Prostate gland (tissue), 2 donors: ENCODE measurements around the gene SGCD.

Source experiments
- POLR2A ChIP-seq: fragments of 450-650 bp; IDR thresholded peaks from one replicate; pipeline ENCODE4 v1.6.1; 2016; ENCODE audit warnings: antibody characterized with exemption, mild to moderate bottlenecking
- POLR2AphosphoS5 ChIP-seq: sonication (generic); formaldehyde crosslinking; IDR thresholded peaks from one replicate; pipeline ENCODE4 v1.6.1; 2017; ENCODE audit warnings: antibody characterized with exemption
- TF ChIP-seq, protein P1 (sequence below), 4 experiments: fragments of 200-600 bp in 2 of 4; fragments of 450-650 bp in 2 of 4; sonication (generic) in 2 of 4; IDR thresholded peaks; 1 replicate in 3 of 4; 2 replicates in 1 of 4; pipeline ENCODE4 v1.5.1; 2016 to 2019; ENCODE audit warnings: antibody characterized with exemption in 4 of 4, mild to moderate bottlenecking in 2 of 4, moderate library complexity in 2 of 4

DNA sequence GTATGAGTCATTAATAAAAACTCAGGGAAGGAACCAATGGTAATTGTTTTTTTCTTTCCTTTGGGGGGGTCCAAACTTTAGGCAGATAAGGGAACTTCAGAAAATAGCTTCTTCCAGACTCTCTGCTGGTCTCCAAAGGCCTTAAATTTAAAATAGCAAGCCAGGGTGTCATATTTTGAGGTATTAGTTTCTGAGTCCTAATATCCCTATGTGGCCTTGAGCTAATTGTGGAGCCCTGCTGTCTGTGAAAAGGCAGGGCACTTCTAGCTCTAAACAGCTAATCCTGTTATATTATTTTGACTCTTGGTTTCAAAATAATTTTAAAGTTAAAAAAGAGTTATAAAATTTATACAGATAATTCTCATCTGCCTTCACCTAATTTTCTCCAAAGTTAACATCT, 327.5 kb downstream of the SGCD start:
- TF ChIP-seq, protein P1, sequence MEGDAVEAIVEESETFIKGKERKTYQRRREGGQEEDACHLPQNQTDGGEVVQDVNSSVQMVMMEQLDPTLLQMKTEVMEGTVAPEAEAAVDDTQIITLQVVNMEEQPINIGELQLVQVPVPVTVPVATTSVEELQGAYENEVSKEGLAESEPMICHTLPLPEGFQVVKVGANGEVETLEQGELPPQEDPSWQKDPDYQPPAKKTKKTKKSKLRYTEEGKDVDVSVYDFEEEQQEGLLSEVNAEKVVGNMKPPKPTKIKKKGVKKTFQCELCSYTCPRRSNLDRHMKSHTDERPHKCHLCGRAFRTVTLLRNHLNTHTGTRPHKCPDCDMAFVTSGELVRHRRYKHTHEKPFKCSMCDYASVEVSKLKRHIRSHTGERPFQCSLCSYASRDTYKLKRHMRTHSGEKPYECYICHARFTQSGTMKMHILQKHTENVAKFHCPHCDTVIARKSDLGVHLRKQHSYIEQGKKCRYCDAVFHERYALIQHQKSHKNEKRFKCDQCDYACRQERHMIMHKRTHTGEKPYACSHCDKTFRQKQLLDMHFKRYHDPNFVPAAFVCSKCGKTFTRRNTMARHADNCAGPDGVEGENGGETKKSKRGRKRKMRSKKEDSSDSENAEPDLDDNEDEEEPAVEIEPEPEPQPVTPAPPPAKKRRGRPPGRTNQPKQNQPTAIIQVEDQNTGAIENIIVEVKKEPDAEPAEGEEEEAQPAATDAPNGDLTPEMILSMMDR (IDR thresholded peaks at IDR 0.05): no peak
- no peak for TF ChIP-seq POLR2A
- no peak for TF ChIP-seq POLR2AphosphoS5
